SW 1271 (cell line): ENCODE measurements around the gene ATP5F1A.
A peak's percentile ranks its signal among the peaks of the same experiment; 100 is the strongest.

Experiments
- DNase-seq, 2 experiments: peaks; one replicate each; lab custom pipeline; 2025; lab: John Stamatoyannopoulos, UW

The ATP5F1A gene

DNA sequence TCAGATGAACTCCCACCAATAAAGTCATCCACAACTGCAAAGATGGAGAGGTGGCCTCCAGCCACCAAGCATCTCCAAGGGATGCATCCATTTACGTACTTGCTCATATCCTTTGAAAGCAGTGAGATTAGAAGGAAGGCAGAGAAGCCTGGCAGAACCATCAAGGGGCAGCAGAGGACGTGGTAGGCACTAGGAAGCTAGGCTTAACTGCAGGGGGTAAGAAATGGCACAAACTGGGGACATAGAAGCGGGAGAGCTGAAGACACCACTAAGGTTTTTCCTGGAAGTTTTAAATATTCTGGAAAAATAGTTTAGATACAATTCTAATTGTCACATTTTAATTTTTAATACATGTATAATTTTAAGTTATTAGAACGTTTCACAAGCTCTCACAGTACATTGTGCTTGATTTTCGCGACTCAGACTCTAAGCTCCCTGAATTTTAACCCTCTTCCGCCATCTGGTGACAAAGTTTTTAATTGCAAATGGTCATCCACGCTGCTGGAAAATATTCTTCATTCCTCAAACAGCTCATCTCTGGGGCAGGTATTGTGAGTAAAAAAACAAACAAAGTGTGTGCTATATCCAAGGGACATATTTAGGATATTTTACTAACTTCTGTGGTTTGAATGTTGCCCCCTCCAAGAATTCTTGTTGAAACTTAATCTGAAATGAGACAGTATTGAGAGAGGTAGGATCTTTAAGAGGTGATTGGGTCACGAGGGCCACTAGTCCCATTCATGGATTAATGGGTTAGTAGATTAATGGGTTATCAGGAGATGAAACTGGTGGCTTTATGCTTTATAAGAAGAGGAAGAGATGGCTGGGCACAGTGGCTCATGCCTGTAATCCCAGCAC is 24.4 kb downstream of the ATP5F1A start:
- DNase-seq, result peak in 1 of 2 experiments; percentile 43

GRCh38 chr18:46072959-46073358 is 25.1 kb downstream of the ATP5F1A start:
- no peak for DNase-seq

DNA sequence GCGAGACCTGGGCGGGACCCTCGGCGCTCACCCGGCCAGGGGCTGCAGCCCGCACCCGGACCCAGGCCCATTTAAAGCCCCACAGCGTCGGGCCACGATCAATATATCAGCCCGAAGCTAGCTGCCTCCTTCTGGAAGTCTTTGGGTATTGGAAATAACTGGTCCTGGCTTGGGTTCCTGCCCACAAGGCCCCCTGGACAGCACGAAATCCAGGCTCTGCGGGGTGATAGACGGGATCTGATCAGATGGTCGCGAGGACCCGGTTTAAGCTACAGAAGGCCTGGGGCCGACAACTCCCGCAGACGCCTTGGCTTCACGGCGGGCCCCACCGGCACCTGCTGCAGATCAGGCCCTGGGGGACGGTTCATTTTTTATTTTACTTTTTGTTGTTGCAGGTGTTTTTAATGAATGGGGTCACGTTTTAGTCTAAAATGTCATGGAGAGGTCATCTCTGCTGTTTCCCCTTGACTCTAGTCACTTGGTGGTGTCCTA is 25.7 kb downstream of the ATP5F1A start:
- DNase-seq, result no peak

DNA sequence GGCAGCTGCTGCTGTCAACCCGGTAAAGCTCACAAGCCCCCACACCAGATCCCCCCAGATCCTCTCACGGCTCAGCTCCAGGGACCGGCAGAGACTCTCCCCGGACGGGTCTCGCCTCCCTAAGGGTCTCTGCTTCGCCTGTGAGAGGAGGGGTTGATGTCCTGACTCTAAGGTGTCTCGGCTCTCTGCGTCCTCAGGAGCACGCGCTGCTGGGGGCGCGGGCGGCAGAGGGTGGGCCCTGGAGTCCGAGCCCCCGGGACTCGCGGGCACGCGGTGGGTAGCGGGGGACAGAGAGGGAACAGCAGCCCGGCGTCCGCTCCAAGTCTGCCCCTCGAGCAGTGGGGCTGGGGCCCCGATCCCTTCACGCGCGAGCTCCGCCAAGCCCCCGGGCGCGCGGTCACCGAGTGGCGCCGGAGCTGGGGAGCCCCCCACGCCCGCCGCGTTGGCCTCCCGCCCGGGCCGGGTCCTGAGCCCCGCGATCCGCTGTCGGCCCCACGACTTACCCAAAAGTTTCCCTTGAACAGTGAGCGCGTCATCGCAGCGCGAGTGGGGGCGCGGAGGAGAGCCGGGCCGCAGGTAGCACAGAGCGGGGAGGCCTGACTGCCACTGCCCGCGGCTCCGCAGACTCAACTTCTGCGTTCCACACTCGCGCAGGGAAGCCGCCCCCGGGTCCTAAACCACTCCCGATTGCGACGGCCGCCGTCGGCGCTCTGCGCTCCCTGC is 26.3 kb downstream of the ATP5F1A start, which contains the start of gene PSTPIP2:
Gene PSTPIP2, minus strand, starts transcription at position 608 of the 723 bp plus-strand sequence. Its CDS starts 72 bp downstream, at position 536.
- DNase-seq, result no peak

- DNase-seq, result no peak
These were observed 27.1 kb downstream of the ATP5F1A start for GRCh38 chr18:46070815-46071652.

GRCh38 chr18:46070232-46070631 is 27.9 kb downstream of the ATP5F1A start:
- DNase-seq, result no peak

DNA sequence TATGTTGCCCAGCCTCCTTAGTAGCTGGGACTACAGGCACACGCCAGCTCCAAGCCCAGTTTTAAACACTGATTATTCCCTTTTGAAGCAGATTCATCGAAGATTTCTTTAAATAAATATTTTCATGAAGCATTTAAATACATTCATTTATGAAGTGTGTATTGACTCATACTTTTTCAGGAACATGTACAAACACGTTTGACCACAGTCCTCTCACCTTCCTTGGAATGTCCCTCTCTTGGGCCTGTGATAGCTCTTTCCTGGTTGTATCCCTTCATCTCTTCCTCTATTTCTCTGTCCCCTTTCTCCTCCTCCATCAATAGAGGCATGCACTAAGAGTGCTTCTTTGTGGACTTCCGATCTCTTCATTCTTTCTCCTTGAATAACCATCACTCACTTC is 28.6 kb downstream of the ATP5F1A start:
- no peak for DNase-seq

DNA sequence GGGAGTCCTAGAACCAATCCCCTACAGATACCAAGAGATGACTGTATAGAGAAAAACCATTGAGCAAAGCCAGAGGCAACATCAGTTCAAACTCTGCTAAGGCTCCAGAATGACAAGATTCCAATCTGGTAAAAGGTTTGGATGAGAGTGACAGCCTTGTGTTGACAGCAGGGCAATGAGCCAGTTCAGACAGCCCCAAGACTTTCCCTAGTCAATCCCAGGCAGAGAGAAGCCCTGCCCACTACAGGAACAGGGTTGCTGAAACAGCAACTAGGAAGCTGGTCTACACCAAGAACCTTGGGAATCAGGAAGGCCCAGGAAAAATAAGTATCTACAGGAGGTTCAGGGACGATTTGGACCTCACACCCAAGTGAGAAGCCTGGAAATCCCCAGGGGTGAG is 29.3 kb downstream of the ATP5F1A start:
- no peak for DNase-seq

- DNase-seq, result no peak
These were observed 30.6 kb downstream of the ATP5F1A start for GRCh38 chr18:46067438-46068007.

GRCh38 chr18:46062781-46063180 is 35.3 kb downstream of the ATP5F1A start:
- DNase-seq, result no peak

DNA sequence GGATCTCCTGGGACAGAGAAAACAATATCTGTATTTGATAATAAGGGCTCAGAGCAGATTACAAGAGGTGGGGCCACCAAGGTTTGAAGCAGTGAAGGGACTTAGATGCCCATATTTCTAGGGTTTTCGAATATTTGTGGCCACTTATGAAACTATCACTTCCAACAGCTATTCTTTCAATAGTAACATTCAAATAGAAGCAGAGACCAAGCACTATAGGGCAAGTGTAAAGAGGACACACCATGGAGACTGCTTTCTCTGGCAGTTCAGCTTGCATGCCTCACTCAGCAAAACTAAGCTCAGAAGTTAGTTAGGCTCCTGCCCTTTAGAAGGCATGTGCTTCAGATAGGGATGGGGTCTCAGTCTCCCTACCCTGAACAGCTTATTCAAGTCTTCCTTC is 36.3 kb downstream of the ATP5F1A start:
- no peak for DNase-seq

- no peak for DNase-seq
These were observed 36.7 kb downstream of the ATP5F1A start for GRCh38 chr18:46061387-46061786.

DNA sequence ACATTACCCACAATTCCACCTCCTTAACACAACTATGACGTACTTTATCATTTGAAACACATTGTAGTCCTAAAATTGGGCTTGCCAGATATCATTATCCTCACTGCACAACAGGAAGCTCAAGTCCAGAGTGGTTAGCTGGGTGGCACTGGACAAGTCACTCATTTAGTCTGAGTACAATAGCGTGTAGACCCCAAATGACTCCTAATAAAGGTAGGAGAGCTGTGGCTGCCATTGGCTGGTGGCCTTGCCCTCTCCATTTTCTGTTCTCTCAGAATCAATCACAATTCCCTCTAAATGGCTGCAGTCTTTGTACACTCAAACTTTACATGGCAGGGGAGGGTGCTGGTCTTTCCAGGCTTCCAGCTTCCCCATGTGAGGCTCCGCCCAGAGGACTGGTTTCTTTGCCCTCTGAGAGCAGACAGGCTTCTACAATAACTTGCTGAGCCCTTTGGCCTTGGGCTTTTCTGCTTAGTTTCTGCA is 37.7 kb downstream of the ATP5F1A start:
- no peak for DNase-seq

DNA sequence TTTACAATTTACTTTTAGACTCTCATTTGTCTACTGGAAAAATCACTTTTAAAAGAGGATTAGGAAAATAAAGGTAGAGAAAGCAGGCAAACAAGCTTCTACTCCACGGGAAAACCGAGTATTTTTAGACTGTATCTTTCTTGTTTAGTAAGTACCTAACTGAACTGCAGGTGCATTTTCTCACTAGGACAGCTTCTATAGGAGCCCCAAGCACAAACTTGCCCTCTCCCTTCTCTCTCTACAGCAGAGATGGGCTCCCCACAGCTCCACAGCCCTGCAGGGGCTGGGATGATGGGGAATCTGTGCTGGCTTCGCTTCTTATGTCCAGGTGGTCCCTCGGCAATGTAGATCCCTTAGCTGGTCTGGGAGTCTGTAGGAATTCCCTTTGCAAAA is 42.3 kb downstream of the ATP5F1A start:
- DNase-seq, result no peak

GRCh38 chr18:46054956-46055837 is 42.9 kb downstream of the ATP5F1A start:
- no peak for DNase-seq

DNA sequence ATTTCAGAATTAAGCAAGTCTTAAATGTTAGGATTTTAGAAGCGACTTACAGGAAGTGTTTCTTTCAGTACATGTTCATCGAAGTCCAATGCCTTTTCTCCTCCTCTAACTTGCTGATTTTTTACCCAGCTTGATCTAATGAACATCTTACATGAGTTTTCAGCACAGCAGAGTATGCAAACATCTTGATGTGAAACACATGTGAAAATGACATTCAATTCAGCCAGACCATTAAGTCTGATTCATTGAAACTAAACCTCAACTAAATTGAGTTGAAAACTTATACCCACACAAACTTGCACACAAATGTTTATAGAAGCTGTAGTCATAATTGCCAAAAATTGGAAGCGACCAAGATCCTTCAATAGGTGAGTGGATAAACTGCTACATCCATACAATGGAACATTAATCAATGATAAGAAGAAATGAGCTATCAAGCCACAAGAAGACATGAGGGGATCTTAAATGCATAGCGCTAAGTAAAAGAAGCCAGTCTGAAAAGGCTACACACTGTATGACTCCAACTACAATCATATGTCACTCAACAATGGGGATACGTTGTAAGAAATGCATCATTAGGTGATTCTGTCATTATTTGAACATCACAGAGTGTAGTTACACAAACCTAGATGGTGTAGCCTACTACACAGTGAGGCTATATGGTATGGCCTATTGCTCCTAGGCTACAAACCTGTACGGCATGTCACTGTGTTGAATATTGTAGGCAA is 44.6 kb downstream of the ATP5F1A start:
- no peak for DNase-seq

GRCh38 chr18:46051731-46052461 is 46.2 kb downstream of the ATP5F1A start:
- no peak for DNase-seq

GRCh38 chr18:46050268-46050667 is 47.8 kb downstream of the ATP5F1A start:
- no peak for DNase-seq

DNA sequence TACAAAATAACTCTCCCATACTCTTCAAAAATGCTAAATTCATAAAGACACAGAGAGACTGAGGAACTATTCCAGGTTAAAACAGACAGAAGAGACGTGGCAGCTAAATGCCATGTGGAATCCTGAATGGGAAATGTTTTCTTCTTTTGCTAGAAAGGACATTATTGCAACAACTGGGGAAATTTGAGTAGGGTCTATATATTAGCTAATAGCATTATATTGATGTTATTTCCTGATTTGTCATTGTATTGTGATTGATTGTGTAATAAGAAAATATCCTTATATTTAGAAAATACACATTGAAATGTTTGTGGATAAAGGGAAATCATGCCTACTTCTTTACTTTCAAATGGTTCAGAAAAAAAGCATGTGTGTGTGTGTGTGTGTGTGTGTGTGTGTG is 49.5 kb downstream of the ATP5F1A start:
- no peak for DNase-seq
